Panc1 (cell line): Measurements from ENCODE around the gene GAS7.

ENCODE experiments used
- POLR2AphosphoS5 ChIP-seq: IDR thresholded peaks from 2 replicates; pipeline ENCODE4 v1.6.1; 2012; ENCODE audit warnings: mild to moderate bottlenecking, low read depth, low read length, moderate library complexity
- TCF7L2 ChIP-seq: IDR thresholded peaks from 2 replicates; pipeline ENCODE4 v1.6.1; 2011; ENCODE audit warnings: mild to moderate bottlenecking, low read depth, low read length, inconsistent platforms

GRCh38 chr17:9911089-9911488, 287.3 kb downstream of the GAS7 start:
- TF ChIP-seq TCF7L2: no peak
- TF ChIP-seq POLR2AphosphoS5: no peak
